Stomach (tissue), 4 donors: ENCODE data around the gene UBQLN1.

ENCODE experiments used
- EP300 ChIP-seq: sonication (generic); formaldehyde crosslinking; IDR thresholded peaks from one replicate; pipeline ENCODE4 v1.6.1; 2017; ENCODE audit warnings: antibody characterized with exemption
- POLR2A ChIP-seq, 4 donors: fragments of 450-650 bp; IDR thresholded peaks; one replicate each; pipeline ENCODE4 v1.6.1; 2016; ENCODE audit warnings: antibody characterized with exemption in 4 of 4, control low read depth in 2 of 4, mild to moderate bottlenecking in 1 of 4, moderate library complexity in 1 of 4
- TF ChIP-seq, protein P1 (sequence below), 7 experiments: fragments of 450-650 bp in 4 of 7; fragments of 200-600 bp in 3 of 7; sonication (generic) in 3 of 7; IDR thresholded peaks; one replicate each; pipeline ENCODE4 v1.5.1; 2016 to 2019; ENCODE audit warnings: antibody characterized with exemption in 7 of 7, control low read depth in 2 of 7, mild to moderate bottlenecking in 1 of 7

DNA sequence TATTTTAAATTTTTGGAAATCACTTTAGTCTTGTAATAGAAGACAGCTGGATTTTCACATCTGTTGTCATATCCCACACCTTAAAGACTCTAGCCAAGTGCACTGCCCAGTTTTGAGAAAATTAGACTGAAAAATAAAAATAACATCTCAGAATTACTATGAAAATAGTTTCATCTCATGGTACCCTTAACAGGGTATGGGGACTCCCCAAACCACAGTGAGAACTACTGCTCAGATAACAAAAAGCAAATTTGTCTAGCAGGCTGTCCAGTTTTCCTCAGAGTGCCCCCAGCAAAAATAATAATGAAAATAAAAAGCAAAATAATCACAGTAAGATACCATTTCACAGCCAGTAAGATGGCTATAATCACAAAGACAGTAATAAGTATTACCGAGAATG lies 6.5 kb downstream of the UBQLN1 start:
- TF ChIP-seq, protein P1, sequence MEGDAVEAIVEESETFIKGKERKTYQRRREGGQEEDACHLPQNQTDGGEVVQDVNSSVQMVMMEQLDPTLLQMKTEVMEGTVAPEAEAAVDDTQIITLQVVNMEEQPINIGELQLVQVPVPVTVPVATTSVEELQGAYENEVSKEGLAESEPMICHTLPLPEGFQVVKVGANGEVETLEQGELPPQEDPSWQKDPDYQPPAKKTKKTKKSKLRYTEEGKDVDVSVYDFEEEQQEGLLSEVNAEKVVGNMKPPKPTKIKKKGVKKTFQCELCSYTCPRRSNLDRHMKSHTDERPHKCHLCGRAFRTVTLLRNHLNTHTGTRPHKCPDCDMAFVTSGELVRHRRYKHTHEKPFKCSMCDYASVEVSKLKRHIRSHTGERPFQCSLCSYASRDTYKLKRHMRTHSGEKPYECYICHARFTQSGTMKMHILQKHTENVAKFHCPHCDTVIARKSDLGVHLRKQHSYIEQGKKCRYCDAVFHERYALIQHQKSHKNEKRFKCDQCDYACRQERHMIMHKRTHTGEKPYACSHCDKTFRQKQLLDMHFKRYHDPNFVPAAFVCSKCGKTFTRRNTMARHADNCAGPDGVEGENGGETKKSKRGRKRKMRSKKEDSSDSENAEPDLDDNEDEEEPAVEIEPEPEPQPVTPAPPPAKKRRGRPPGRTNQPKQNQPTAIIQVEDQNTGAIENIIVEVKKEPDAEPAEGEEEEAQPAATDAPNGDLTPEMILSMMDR (IDR thresholded peaks at IDR 0.05), result no peak
- TF ChIP-seq EP300 (no peak), POLR2A (IDR thresholded peaks at IDR 0.05) (no peak)
